GM12801 (cell line): Measurements from ENCODE around the gene EHD4.

Source experiments
- TF ChIP-seq, protein P1 (sequence below): IDR thresholded peaks from one replicate; pipeline ENCODE4 v1.5.1; 2011; ENCODE audit warnings: control low read depth; ENCODE audit not compliant: insufficient read length; ENCODE audit errors: extremely low read depth

Gene EHD4

DNA sequence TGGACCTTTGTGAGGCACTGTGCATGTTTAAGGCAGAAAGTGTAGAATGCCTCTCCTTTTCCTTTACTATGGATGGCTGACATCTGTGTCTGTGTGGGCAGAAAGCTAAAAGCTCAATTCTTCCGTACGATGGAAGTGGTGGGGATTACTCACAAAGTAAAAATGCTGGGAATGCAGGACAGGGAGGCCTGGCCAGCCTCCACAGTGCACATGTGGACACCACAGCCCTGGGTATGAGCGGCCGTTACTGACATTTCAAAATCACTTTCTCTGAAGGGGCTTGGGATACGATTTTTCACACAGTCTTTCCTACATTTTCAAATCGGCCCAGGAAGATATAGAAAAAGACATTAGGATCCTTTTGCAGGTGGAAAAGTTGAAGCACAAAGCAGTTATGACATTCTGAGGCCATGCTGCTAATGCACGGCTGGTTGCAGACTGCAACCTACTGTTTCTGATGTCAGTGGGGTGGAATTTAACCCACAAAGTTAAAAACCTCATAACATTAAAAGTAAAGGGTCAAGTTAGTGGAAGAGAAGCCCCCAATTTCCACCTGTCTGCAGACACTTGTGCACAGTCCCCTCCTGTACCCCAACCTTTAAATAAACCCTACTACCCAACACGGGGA, 27.9 kb downstream of the EHD4 start:
- TF ChIP-seq, protein P1, sequence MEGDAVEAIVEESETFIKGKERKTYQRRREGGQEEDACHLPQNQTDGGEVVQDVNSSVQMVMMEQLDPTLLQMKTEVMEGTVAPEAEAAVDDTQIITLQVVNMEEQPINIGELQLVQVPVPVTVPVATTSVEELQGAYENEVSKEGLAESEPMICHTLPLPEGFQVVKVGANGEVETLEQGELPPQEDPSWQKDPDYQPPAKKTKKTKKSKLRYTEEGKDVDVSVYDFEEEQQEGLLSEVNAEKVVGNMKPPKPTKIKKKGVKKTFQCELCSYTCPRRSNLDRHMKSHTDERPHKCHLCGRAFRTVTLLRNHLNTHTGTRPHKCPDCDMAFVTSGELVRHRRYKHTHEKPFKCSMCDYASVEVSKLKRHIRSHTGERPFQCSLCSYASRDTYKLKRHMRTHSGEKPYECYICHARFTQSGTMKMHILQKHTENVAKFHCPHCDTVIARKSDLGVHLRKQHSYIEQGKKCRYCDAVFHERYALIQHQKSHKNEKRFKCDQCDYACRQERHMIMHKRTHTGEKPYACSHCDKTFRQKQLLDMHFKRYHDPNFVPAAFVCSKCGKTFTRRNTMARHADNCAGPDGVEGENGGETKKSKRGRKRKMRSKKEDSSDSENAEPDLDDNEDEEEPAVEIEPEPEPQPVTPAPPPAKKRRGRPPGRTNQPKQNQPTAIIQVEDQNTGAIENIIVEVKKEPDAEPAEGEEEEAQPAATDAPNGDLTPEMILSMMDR = no peak

DNA sequence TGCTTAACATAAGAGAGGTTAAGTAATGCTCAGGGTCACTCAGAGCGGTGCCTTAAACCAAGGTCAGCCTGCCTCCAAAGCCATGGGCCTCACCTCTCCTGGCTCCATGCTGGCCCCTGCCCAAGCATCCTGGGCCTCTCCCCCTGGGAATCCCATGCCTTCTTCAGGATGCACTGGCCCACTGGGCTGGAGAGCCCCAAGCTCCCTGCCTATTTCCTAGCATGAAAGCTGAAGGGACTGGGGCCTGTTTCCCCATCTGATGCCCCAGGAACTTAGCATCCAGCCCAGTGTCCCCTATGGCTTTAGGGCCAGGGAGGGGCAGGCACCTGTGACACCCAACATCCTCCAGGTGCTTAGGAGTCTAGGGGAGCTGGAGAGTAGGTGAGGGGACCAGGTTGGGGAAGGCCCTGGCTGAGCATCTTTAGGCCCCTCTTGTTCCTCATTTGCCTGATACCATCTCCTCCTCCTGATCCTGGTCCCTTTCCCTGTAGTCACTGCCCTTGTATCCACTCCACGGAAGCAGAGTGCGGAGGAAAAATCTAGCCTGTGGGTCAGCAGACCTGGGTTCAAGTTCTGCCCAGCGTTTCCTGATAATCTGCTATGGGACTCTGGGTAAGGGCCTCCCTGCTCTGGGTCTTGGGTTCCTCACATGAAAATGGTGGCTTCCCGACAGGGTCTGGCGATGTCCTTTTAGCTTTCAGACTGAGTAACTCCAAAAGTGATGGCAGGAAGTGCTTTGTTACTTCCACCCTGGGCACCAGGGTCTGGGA, 28.6 kb downstream of the EHD4 start:
- TF ChIP-seq, protein P1 = no peak

DNA sequence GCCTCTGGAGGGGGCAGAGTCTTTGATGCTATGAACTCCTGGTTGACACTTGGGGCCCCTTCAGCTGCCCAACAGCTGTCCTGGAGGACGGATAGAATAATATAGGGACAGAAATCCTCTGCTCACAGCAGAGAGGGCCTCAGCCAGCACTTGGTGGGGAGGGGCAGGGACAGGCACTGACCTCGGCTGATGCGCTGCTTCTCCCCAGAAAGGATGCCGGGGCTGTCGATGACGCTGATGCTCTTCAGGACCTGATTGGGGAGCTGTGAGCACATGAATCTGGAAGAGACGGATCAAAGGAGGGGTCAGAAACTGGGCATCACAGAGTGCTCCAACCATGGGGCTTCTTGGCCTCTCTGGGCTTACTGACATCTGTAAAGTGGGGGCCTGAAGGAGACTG, 29.5 kb downstream of the EHD4 start:
- TF ChIP-seq, protein P1 = no peak

DNA sequence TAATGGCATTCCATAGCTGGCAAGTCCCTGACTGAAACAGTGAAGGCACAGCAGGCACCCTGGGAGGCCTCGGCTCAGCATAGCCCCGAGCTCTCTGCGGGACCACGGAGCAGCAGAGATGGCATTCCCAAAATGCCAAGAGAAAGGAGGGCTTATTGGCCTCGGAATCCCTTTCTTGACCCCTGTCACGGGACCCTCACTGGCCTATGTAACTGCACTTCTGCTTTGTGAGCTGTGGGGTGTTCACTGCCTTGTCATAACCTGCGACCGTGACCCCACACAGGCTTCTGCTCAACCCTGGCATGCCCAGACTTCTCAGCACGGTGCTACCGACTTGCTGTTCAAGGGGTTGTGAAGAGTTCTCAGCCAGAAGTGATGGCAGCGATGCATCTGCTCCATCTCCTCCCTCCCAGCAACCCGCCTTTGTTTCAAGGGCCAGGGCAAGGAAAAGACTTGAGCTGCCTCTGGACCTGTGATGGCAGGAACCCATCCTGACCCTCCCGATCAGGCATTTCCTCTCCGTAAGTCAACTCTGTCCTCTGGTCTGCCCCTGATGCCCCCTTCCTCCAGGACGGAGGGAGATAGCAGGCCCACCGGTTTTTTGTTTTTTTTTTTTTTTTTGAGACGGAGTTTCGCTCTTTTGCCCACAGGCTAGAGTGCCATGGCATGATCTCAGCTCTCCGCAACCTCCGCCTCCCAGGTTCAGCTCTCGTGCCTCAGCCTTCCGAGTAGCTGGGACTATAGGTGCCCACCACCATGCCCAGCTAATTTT, 30.5 kb downstream of the EHD4 start:
- TF ChIP-seq, protein P1 = no peak

DNA sequence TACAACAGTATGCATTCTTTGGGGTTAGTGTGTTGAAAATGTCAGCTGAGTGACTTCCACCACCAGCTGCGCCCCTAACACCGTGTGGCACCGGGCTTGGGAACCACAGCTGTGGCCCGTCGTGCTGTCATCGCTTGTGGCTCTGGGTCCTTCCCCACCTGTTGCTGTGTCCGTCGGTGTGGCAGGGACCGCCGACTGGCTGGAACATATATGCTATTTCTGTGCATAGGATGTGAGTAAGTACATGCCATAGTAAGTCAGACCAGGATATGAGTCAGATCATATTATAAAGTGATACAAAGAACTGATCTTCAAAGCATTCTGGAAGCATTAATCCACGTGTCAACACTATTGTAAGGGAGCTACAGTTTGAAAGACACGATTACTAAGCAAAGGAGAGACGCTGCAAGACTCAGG, 31.9 kb downstream of the EHD4 start:
- TF ChIP-seq, protein P1 = no peak

DNA sequence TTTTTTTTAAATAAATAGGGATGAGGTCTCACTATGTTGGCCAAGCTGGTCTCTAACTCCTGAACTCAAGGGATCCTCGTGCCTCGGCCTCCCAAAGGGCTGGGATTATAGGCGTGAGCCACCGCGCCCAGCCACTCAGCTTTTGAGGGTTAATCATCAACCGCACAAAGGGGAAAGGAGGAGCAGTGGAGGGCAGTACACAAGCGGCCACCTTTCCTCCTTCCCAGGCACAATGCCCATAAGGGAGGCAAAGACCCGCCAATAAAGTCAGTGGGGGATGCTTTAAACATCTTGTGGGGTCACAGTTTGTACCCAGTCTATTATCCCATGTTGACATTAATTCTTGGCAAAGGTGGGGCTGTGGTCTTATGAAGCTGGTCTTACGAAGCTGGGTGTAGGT, 32.4 kb downstream of the EHD4 start:
- TF ChIP-seq, protein P1 = no peak

DNA sequence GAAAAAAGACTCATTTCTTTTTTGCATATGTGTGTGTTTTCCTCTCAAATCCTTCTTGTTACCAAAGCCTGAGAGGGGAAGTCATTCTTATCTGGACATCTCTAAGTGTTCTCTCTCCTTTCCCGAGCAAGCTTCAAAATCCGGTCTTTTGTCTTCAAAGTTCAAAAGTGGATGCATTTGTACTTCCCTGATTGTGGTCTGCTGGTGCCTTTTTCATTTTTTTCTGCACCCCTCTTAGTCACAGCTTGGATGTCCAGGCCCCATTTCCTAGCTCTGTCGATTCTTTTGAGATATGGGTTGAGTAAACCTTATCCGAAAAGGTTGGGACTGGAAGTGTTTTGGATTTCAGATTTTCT, 34.8 kb downstream of the EHD4 start:
- TF ChIP-seq, protein P1 = no peak
